NCI-H82 treated with DMSO at 0.1 percent for 48 hours (cell line): ENCODE measurements around the gene IL34.
"Not testable (repeated sequence)": the region's sequence is repeated elsewhere in the genome, so short reads cannot be mapped to it uniquely, and the experiment has no call there.

Source experiments
- DNase-seq: peaks from one replicate; lab custom pipeline; 2025; ENCODE audit not compliant: unreplicated experiment; lab: John Stamatoyannopoulos, UW

IL34 gene

DNA sequence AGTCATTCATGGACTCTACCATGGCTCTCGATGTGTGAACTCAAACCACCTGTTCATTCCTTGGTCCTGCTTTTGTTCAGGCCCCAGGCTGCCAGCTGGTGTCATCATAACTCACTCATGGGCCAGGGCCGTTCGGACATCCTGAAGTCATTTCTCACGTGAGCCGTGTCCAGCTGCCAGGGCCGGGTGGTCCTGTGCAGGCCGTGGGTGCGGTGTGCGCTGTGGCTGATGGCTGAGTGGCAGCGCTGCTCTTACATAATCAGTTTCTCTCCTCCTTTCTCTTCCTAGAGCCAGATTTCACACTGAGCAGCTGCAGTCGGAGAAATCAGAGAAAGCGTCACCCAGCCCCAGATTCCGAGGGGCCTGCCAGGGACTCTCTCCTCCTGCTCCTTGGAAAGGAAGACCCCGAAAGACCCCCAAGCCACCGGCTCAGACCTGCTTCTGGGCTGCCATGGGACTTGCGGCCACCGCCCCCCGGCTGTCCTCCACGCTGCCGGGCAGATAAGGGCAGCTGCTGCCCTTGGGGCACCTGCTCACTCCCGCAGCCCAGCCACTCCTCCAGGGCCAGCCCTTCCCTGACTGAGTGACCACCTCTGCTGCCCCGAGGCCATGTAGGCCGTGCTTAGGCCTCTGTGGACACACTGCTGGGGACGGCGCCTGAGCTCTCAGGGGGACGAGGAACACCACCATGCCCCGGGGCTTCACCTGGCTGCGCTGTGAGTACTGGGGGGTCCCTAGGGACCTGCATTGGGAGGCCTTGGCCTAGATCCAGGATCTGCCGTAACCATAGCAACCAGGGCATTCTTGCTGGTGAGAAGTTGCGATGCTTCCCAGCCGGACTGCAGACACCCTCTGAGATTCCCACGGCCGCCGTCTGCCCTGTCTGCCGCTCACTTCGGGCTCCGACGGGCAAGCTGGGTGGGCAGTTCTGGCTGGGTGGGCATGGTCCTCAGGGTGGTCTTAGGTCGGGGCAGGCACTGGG is at the start of gene IL34:
TSS of gene IL34 (plus strand) at position 300 of the 982 bp plus-strand sequence. CDS start at position 689, 389 bp downstream.
- DNase-seq: no peak

DNA sequence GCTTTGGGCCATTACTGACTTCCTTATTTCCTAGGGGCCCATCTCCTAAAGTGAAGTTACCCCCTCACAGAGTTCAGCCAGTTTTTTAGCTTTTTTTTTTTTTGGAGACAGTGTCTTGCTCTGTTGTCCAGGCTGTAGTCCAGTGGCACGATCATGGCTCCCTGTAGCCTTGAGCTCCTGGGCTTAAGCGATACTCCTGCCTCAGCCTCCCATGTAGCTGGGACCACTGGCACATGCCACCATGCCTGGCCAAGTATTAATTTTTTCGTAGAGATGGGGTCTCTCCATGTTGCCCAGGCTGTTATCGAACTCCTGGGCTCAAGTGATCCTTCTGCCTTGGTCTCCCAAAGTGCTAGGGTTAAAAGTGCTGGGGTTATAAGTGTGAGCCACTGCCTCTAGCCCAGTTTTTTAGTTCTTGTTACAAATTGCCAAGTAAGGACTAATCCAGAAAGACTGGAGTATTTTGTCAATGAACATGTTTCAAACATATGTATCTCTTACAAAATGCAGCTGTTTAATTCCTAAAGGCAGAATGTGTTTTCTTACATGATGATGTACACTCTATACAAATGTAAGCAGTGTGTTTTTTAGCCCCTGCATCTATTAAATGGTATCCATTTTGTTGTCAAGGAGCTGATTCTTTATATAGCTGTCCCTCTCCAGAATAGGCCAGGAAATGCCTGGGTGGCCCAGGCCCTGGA is 49.1 kb upstream of the IL34 start:
- DNase-seq: no peak

DNA sequence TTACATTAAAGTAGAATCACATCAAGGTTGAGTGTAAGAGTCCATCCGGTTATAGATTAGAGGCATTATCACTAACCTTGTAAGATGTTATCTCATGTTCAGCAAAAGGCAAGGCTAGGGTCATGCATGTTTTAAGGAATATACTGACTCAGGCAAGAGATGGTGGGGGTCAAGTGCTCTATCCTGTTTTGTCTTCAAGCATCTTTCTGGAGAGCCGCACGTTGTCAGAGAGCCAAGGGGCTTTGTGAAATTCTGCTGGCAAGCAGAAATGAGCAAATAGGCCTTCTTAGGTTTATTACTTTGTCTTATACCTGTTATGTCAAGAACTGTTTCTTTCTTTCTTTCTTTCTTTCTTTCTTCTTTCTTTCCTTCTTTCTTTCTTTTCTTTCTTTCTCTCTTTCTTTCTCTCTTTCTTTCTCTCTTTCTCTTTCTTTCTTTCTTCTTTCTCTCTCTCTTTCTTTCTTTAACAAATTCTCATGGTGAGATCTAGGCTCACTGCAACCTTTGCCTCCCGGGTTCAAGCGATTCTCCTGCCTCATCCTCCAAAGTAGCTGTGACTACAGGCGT is 47.3 kb upstream of the IL34 start:
- no peak for DNase-seq

- no peak for DNase-seq
Observed at GRCh38 chr16:70600730-70601129, 45.6 kb upstream of the IL34 start.

DNA sequence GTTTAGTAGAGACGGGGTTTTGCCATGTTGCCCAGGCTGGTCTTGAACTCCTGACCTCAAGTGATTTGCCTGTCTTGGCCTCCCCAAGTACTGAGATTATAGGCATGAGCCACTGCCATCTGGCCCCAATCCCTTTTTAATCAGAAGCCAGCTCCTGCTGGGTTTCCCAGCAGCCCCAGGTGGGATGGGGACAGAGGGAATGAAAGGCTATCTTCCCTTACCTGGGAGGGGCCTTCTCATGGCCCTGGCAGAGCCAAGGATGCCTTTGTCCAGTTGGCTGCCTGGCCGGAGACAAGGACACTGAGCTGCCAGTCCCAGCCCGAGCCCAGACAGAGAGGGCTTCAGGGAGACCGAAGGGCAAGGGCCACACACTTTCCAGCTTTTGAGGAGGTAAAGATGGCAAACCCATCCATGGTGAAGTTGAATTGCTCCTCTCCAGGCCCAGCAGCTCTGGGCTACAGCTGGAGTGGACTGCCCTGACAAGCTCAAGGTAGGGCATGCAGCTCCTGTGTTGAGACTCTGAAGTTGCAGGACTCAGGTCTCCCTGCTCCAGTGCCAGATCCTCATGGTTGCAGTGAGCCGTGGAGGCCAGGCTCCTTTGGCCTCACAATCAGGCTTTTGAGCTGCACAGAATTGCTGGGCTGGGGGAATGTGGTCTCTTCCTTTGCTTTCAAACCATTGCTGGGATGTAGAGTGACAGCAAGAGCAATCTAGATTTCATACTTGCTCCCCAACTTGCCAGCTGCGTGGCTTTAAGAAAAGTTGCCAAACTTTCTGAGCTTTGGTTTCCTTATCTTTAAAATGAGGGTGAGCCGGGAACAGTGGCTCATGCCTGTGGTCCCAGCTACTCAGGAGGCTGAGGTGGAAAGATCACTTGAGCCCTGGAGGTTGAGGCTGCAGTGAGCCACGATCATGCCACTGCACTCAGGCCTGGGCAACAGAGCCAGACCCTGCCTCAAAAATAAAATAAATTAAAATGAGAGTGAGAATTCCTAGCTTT is 44.5 kb upstream of the IL34 start:
- DNase-seq: no peak

DNA sequence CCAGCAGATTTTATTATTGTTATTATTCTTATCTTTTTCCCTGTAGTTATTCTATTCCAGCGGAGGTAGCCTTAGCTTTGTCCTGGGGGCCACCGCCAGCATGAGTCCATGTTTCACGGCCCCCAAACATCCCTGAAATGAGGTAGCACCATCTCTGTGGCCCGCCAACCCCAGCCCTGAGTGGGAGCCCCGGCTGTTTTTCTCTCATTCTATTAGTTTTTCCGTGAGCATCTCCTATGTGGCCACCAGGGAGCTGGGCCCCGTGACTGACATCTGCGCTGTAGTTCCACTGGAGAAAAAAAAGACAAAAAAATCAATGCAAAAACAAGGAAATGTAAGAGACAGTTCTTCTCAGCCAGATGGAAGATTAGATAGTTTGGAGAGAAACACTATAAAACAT is 43.5 kb upstream of the IL34 start:
- no peak for DNase-seq

DNA sequence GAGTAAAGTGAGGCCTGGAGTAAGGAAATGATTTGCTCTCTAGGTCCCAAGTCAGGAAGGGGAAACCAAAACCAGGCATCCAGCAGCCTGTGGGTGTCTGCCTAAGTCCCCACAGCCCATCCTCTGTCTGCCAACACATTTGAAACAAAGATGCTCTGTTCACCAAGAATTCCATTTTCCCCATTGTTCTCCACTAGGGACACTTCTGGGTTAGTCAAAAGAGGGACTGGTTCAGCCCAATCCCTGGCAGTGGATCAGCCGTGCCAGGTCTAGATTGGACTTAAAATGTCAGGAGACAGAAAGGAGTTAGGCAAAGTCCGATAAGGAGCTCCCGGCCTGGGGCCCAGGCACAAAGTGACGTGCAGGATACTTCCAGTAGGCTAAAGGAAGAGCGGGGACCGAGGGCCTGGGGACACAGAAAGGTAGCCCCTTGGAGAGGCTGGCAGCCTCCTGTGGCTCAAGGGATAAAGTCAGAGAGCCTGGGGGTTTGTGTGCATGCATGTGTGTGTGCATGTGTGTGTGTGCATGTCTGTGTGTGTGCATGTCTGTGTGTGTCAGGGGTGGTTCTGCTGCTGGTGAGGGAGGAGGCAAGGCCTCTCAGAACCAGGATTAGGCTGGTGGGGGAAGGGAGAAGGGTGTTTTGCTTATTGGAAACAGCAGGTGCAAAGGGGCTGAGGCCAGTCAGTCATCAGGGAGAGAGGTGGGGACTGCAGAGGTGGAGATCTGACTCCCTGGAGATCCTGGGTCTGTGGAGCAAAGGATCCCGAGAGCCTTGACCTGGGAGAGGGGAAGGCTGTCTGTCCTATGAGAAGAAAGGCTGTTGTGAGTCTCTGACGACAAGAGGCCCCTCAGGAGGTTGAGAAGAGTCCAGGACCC is 41.7 kb upstream of the IL34 start:
- DNase-seq: no peak

- DNase-seq: no peak
Observed at GRCh38 chr16:70605283-70605657, 41.1 kb upstream of the IL34 start.

- no peak for DNase-seq
Observed at GRCh38 chr16:70608521-70608920, 37.8 kb upstream of the IL34 start.

GRCh38 chr16:70610273-70611223 is 35.8 kb upstream of the IL34 start:
- DNase-seq: no peak

- DNase-seq: no peak
Observed at GRCh38 chr16:70611224-70611598, 35.1 kb upstream of the IL34 start.

DNA sequence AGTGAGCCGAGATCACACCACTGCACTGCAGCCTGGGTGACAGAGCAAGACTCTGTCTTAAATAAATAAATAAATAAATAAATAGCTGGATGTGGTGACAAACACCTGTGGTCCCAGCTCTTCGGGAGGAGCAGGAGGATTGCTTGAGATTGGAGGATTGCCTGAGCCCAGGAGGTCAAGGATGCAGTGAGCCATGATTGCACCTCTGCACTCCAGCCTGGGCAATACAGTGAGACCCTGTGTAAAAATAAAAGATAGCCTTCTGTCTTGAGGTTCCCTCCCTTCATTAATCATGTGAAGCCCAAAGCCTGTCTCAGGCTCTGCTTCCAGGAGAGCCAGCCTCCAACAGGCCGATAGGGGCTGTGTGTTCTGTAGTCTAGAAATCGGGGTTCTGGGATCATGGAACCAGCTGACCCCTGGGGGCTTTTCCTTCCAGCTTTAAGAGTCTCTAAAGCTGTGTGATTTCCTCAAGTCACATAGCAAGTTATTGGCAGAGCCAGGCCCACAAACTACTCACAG is 34.5 kb upstream of the IL34 start:
- DNase-seq: no peak

DNA sequence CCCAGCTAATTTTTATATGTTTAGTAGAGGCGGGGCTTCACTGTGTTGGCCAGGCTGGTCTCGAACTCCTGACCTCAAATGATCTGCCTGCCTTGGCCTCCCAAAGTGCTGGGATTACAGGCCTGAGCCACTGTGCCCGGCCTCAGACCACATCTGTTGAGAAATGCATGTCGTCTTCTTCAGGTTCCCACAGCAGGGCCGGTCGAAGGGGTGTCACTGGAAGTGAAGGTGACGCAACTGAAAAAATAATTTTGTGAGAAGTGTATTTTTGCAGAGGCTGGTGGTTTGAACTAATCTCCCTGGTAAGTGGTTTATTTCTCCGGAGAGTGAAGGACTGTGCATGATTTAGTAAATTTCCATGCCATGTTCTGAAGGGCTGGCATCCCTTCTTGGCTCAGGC is 33.4 kb upstream of the IL34 start:
- DNase-seq: no peak

DNA sequence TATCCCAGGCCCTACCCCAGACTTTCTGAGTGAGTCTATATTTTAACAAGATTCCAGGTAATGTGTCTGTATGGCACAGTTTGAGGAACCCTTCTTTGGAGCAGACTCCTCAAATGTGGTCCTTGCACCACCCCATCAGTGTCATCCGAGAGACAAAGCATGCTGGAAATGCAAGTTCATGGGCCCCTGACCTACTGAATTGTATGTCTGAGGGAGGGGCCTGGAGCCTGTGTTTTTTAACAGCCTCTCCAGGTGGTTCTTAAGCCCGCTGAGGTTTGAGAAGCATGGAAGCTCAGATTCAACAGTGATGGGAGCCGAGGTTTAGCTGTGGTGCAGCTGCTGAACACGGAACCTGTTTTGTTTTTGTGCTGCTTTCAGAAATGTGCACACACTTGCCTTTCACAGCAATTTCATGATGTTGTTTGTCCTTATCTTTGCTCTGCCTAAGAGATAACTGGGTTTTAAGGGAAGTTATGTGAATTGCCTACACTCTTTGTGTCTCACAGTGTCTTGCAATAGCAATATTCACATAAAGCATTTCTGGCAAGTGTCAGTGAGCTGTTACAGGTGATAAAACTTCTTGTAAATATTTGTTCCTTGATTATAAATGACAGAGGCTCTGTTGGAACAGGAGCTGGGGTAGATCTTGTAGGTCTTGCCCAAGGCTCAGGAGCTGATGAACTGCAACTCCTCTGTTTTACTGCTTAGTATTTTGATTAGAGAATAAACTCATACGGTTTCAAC is 32.0 kb upstream of the IL34 start:
- DNase-seq: no peak

- no peak for DNase-seq
Observed at GRCh38 chr16:70615945-70616344, 30.4 kb upstream of the IL34 start.

- DNase-seq: not testable (repeated sequence)
Observed at GRCh38 chr16:70621864-70622263, 24.5 kb upstream of the IL34 start.

GRCh38 chr16:70627696-70628095 is 18.7 kb upstream of the IL34 start:
- no peak for DNase-seq
